ENCODE data around the gene SBNO2. TPM values are rescaled to one million over a fixed set of nuclear protein-coding genes. Genes with fewer than 3 reads are reported as not detected.

SBNO2 gene
- total and polyA plus RNA-seq, 2 experiments from 2014 or later: 6.9 to 35.4 TPM

DNA sequence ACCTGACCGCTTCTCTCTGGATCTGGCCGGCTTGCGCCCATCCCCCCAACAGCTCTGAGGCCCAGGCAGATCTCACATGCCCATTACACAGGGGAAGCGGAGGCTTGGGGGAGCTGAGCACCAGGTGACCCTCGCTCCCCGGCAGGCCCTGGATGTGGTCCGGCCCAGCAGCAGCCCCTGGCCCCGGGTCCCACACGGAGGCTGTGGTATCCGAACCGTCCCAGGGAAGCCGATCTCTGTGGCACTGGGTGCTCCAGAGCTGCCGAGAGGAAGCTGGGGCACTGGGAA is 27.7 kb downstream of the SBNO2 start:
- Histone ChIP-seq H3K4me1 (ENCODE audit: insufficient read depth) (peaks cover 19% of the 10 kb centered on the region), H3F3A (replicated peaks; ENCODE audit: low read depth) (no peaks in the 10 kb centered on the region), H3K4me2 (peak overlapping the region; percentile 69; the same call in 1 of the 2 replicates), H3K9me2 (ENCODE audit: insufficient read depth) (no peaks in the 10 kb centered on the region), H3K27ac (ENCODE audit: low read depth) (peak overlapping the region; percentile 55; the same call in 1 of the 2 replicates), H3K79me2 (replicated peaks; ENCODE audit: insufficient read depth) (no peaks in the 10 kb centered on the region), H3K4me3 (no peak overlapping the region), H4K20me1 (replicated peaks; ENCODE audit: insufficient read depth) (no peaks in the 10 kb centered on the region; the same call in 1 of the 2 replicates), H2AFZ (no peak overlapping the region), H3K27me3 (ENCODE audit: insufficient read depth) (no peaks in the 10 kb centered on the region), H3K36me3 (ENCODE audit: insufficient read depth) (peaks cover 3% of the 10 kb centered on the region; the same call in 1 of the 2 replicates)
- TF ChIP-seq EZH2phosphoT487 (IDR thresholded peaks at IDR 0.05; ENCODE audit: unreplicated experiment) (no peak), ETS1 (IDR thresholded peaks at IDR 0.05) (no peak), STAT1 (IDR thresholded peaks at IDR 0.05; ENCODE audit: unreplicated experiment) (no peak), ZNF462 (CRISPR knock-in tag; IDR thresholded peaks at IDR 0.05) (no peak), JUNB (IDR thresholded peaks at IDR 0.05; ENCODE audit: unreplicated experiment) (no peak), NANOG (IDR thresholded peaks at IDR 0.05; ENCODE audit: borderline replicate concordance) (no peak), CREB1 (CRISPR knock-in tag; IDR thresholded peaks at IDR 0.05; ENCODE audit: low read depth) (no peak), POLR2AphosphoS5 (IDR thresholded peaks at IDR 0.05; ENCODE audit: low read depth) (no peak), CTCF (conservative IDR thresholded peaks at IDR 0.05; ENCODE audit: low read depth in 2 of 2) (no peak)
- Mint-ChIP-seq H3K27ac (peak overlapping the region; percentile 93), H3K9me3 (peaks cover 4% of the 10 kb centered on the region; the same call in 1 of the 3 replicates), H3K4me3 (no peak overlapping the region; the same call in 2 of the 3 replicates), H3K4me1 (peaks cover 24% of the 10 kb centered on the region), H3K36me3 (ENCODE audit: low read depth) (peaks cover 30% of the 10 kb centered on the region), H3K27me3 (ENCODE audit: insufficient read depth, low read depth, poor library complexity) (peaks cover 13% of the 10 kb centered on the region)
- ATAC-seq: peak; percentile 52
- DNase-seq (ENCODE audit: low spot score): no peak

Data from GM23338 (cell line).